GM18511 (cell line): ENCODE measurements around the gene OR10A3.
"Not testable (repeated sequence)": the region's sequence is repeated elsewhere in the genome, so short reads cannot be mapped to it uniquely, and the experiment has no call there.

ENCODE experiments used
- ATAC-seq: cut with Tn5 transposase; IDR thresholded peaks from one replicate; pipeline ENCODE4 v1.9.1; 2021; ENCODE audit warnings: mild to moderate bottlenecking, moderate library complexity; ENCODE audit not compliant: unreplicated experiment

Gene OR10A3

GRCh38 chr11:7941608-7942007, at the start of gene OR10A3:
Gene OR10A3 (minus strand): TSS chr11:7941708. CDS start chr11:7939520, 2,188 bp downstream.
- no peak for ATAC-seq

GRCh38 chr11:7987560-7987883, 46.0 kb upstream of the OR10A3 start:
- ATAC-seq, result not testable (repeated sequence)

- peak; percentile 90 for ATAC-seq
These were observed 45.5 kb upstream of the OR10A3 start, which contains the start of gene EIF3F for GRCh38 chr11:7986768-7987559. Gene EIF3F (plus strand): TSS chr11:7987337. CDS start chr11:7987353, 16 bp downstream.

GRCh38 chr11:7983832-7984590, 42.5 kb upstream of the OR10A3 start:
- no peak for ATAC-seq

GRCh38 chr11:7982582-7983119, 41.1 kb upstream of the OR10A3 start:
- ATAC-seq, result peak; percentile 59

GRCh38 chr11:7981619-7982157, 40.2 kb upstream of the OR10A3 start:
- ATAC-seq, result no peak

- no peak for ATAC-seq
These were observed 35.9 kb upstream of the OR10A3 start for GRCh38 chr11:7977232-7977917.

- ATAC-seq, result no peak
These were observed 33.2 kb upstream of the OR10A3 start for GRCh38 chr11:7974668-7975067.

- no peak for ATAC-seq
These were observed 31.5 kb upstream of the OR10A3 start for GRCh38 chr11:7973011-7973410.

GRCh38 chr11:7971846-7972245, 30.3 kb upstream of the OR10A3 start:
- ATAC-seq, result no peak

GRCh38 chr11:7969756-7970646, 28.5 kb upstream of the OR10A3 start:
- ATAC-seq, result no peak

GRCh38 chr11:7968686-7969085, 27.2 kb upstream of the OR10A3 start:
- ATAC-seq, result no peak

- no peak for ATAC-seq
These were observed 26.3 kb upstream of the OR10A3 start for GRCh38 chr11:7967826-7968225.

- no peak for ATAC-seq
These were observed 25.6 kb upstream of the OR10A3 start for GRCh38 chr11:7967097-7967496.

GRCh38 chr11:7965386-7965785, 23.9 kb upstream of the OR10A3 start, which contains the start of gene NLRP10:
Gene NLRP10 (minus strand): TSS chr11:7965447. CDS start chr11:7963495, 1,952 bp downstream.
- no peak for ATAC-seq

- ATAC-seq, result no peak
These were observed 23.4 kb upstream of the OR10A3 start for GRCh38 chr11:7964873-7965272.

- ATAC-seq, result no peak
These were observed 22.8 kb upstream of the OR10A3 start for GRCh38 chr11:7964261-7964660.

- ATAC-seq, result no peak
These were observed 13.7 kb upstream of the OR10A3 start for GRCh38 chr11:7955191-7955590.

- ATAC-seq, result no peak
These were observed 8.4 kb upstream of the OR10A3 start for GRCh38 chr11:7949934-7950333.

GRCh38 chr11:7944123-7944522, 2.6 kb upstream of the OR10A3 start:
- no peak for ATAC-seq
